NOMO-1 (cell line): ENCODE measurements around the gene B3GALT2.
A peak's percentile ranks its signal among the peaks of the same experiment; 100 is the strongest.

Experiments used
- DNase-seq, 2 experiments: peaks; one replicate each; lab custom pipeline; 2025; ENCODE audit not compliant: unreplicated experiment in 2 of 2; lab: John Stamatoyannopoulos, UW

The B3GALT2 gene

DNA sequence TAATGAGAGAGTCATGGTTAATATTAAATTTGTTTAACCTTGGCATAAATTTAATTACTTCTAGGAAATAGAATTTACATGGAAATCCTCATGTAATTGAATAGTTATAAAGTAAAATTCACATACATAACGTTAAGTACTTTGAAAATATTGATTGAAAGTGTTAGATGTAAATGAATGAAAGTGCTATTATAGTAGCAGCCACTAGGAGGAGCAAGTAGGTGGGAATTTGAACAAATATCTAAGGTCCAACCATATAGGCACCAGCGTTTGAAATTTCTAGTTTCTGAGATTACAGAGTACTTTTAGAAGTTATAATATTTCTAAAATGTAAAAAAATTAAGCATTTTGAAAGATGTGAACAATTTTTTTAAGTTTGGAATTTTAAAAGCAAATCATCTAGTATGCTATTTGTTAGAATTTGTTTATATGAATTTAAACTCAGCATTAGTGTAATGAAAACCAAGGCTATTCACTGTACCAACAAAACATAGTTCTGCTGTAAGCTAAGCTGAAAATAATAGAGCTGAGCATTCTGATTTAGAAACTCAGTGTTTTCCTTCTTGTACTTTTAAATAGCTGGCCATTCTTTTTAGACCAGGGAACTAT lies 3.3 kb downstream of the B3GALT2 start:
- DNase-seq = peak; percentile 2 to 51

DNA sequence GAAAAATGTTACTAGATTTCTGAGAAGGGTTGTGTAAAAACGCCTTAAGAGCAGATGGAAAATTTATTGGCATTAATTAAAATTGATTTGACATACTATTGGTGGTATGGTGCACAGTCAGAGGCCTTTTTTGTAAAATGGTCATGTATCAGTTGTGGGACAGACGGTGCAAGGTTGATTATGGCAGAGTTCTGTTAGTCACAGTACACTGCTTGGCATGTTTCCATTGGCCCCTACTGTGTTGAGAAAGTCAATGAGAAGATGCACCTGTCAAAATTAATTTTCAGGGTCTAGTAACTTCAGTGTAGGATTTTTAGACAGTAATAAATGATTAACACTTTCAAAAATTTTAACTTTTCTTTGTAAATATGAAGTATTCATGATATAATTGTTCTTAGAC lies 4.4 kb downstream of the B3GALT2 start:
- DNase-seq = no peak

DNA sequence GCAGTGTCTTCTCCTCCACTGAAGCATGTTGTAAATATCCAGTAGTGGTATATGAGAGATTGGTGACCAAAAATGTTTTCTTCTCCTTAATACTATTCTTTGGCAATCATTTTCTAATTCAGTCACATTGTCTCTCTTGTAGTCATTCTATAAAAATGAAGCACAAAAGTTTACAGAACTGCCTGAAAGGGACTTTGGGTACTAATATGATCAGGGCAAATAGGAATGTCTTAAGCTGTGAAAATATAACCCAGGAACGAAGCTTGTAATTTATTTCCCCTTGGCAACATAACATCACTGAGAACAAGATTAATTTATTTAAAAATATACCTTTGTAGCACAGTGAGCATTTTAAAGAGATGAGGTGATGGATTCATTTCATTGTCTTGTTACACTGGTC lies 4.9 kb downstream of the B3GALT2 start:
- no peak for DNase-seq

DNA sequence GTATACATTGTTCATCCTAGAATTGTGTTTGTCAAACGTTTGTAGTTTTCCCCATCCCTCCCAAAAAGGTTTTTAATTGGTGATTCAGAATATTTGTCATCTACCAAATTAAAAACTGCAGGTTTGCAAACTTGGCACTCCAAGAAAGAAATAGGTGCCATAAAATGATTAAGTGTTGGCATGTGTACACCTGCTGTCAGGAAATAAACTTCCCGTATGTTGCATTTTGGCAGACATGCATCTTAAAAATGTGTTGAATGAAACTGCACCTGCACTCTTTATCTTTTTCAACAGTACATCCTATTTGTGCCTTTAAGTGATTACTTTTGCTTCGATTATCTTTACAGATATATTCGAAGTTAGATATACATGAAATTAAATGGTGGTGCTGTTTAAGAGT lies 7.3 kb downstream of the B3GALT2 start:
- DNase-seq = no peak

DNA sequence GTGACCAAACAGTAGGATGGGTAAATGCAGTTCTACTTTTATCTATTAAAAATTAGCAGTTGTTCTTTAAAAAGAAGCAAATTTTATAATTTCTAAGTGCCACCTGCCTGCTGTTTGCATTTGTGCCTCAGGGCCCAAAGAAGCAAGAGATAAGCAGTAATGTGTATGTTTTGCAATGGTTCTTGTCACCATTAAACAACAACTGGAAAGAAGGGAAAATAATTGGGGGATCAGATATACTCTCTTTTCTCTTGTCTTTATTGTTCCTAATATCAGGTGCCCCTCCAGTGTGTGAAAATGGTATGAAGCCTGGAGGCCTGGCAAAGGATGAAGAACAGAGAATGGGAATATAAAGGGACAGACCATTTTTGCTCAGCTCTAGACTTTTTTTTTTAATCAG lies 9.6 kb downstream of the B3GALT2 start:
- no peak for DNase-seq

DNA sequence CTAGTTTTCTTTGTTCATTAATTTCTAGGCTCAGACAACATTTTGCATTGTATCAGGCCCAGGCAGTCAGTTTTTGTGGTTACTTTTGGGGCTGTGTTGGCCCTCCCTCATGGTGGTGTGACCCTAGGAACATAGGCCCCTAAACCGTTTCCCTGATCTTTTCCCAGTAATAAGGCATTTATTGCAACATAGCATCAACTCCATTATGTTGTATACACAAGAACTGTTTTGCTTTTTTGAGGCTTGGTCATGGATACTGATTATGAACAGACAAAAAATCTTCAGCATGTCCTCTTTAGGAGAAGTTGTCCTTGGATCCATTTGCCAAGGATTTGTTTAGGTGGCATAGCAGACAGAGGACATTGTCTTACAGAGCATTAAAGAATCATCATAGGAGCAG lies 10.3 kb downstream of the B3GALT2 start:
- no peak for DNase-seq

DNA sequence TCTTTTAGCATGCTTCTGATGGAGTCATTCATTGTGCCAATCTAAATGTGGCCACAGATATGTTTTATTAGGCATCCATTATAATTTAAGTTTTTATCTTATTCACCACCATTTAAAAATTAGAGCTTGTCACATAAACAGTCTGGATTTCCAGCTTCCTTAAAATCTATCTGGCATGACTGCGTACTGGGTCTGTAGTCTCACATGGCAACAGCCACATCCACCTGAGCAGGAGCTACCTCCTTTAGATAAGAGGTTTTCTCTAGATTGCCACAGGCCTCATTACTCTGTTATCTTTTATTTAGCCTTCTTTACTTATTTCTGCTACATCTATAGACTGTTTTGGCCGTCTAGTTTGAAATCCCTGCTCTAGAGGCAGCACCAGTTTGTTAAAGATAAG lies 29.1 kb downstream of the B3GALT2 start:
- no peak for DNase-seq

DNA sequence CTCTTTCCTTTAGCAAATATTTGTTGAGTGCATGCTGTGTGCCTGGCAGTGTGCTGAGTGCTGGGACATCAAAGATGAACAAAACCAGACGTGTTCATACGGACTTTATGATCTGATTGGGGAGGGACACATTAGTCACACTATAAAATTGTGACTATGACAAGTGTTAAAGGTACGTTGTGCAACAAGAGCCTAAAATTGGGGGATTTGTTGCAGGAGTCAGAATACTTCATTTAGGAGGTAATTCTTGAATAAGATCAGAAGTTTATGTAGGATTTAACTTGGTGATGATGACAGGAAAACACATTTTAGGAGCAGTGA lies 29.6 kb downstream of the B3GALT2 start:
- DNase-seq = no peak

DNA sequence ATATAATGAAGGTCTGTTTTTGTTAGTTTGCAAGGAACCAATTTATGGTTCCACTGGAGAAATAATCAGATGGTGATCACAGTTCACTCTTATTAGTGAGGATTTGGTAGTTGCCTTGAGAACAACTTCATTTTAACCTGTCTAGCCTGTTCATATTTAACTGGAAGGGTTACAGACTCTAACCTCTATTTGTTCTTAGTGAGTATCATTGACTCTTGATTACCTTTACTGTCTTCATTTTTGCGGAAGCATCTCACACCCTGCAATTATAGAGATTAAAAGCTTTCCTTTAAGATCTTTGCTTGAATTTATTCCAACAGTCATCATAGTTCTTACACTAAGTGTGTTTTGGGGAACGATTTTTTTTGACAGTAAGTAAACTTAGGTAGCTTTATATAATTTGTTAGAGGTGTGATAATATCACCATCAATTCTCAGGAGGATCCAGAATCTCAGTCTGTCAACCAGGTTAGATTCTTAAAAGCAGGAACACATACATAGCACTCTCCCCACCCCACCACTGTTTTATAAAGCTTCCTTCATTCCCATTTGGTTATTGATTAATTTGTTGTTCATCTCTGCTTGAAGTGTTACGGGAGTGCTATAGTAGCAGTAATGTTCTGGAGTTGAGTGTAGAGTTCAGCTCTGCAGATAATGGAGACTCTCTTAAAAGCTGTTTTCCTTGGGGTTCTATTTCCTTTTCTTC lies 30.1 kb downstream of the B3GALT2 start:
- no peak for DNase-seq

DNA sequence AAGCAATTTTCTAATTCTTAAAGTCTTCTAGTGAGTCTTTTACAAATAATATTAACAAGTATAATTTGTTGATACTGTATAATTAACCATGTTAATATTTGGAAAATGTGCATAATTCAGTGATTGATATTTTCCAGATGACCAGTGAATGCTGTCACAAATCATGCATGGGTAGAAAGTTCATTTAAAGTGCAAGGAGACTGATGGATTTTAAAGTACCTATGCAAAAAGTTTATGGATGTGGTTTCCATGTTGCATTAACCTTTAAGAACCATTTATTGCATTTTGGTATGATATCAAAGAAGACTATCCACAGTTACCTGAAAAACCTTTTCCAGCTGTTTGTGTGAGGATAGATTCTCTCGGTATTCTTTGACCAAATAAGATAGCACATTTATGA lies 41.4 kb downstream of the B3GALT2 start:
- DNase-seq = no peak

DNA sequence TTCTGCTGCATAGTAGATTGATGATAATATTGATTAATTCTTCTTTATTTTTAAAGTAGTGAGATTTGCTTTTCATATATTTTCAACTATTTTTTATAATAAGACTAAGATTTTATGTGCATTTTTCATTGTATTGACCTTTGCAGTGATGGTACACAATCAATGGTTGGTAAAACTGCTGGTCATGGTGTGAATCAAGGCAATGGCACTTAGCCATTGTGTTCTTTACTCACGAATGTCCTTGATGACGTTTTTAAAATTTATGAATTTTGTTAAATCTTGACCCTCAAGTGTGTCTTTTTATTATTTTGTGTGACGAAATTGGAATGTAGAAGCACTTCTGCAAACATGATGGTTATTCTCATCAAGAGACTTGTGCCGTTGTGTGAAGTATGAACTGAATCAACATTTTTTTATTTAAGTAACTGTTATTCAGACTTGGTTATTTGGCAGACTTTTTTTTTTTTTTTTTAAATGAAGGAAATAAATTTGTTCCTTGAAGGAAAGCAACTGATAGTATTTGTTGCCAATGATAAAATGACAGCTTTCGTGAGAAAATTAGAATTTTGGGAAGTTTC lies 42.0 kb downstream of the B3GALT2 start:
- DNase-seq = no peak

DNA sequence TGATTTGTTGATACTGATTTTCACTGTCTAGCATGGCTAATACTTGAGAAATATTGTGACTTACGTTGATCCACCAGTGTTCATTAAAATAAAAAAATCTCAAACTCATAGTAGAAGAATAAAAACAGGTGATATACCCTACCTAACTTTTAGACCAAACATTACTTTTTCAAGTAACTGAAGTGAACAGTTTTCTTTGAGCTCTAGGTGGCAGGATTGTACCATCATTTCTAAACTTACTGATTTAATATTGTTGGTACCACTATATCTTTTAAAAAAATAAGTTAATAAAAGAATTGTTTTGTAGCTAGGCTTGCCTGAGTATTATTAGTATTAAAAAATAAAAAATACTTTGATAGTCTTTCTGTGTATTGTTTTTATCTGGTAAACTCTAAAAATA lies 43.1 kb downstream of the B3GALT2 start:
- no peak for DNase-seq

DNA sequence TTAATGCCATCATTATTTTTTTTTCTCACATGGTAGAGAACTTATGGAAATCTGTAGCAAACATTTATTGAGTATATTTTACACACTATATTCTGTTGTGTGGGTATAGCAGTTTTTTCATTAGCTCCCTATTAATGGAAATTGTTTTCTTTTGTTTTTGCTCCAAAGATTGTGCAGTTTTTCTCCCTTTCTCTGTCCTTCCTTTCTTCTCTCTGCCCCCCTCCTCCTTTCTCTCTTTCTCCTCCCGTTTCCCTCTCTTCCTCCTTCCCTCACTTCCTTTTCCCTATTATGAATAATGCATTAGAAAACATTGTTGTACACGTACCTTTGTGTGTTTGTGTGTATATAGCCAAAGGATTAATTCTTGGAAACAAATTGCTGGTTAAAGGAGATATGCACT lies 44.0 kb downstream of the B3GALT2 start:
- DNase-seq = no peak

DNA sequence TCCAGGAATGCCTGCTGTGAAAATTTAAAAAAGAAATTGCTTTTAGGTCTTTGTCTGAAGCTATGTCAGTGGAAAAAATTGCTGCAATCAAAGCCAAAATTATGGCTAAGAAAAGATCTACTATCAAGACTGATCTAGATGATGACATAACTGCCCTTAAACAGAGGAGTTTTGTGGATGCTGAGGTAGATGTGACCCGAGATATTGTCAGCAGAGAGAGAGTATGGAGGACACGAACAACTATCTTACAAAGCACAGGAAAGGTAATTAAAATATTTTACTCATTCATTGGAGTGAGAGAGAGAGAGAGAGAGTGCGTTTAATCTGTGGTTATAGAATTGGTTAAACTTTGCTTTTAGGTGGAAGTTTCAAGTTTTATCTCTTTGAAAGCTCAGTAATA lies 44.6 kb downstream of the B3GALT2 start:
- DNase-seq = no peak

DNA sequence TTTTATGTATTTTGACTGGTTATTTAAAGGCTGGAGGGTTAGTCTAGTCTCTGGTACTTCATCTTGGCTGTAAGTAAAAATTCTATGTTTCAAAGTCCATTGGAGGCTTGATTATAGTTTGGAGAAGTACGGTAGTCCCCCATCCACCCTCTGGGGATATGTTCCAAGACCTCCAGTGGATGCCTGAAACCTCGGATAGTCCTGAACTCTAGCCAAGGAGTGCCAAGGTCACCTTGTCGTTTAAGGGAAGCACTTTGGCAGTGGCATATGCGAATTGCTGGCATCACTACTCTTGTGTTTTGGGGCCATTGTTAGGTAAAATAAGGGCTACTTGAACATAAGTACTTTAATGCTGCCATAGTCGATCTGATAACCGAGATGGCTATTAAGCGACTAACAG lies 46.2 kb downstream of the B3GALT2 start:
- no peak for DNase-seq

DNA sequence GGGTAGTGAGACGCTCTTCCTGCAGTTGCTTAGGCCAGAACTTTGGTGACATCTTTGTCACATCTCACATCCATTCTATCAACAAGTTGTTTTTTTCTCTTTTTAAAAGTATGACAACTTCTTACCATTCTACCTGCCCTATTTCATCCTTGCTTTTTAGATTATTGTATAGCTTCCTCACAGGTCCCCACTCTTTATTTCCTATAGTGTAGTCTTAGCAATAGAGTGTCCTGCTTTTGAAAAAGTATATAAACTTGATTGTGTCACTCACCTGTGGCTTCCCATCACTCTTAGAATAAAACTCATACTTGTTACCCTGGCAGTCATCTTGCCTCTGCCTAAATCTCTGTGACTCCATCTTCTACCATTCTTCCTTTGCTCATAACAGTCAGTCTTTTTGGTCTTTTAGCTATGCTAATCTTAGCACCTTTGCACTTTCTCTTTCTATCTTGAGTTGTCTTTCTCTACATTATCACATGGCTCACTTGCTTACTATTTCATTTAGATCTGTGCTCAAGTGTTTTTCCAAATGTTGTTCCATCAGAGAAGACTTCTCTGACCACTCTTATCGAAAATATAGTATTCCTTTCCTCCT lies 55.0 kb downstream of the B3GALT2 start:
- DNase-seq = no peak
